Measurements from ENCODE around the gene ACAD9.
"Not testable (repeated sequence)": the region's sequence is repeated elsewhere in the genome, so short reads cannot be mapped to it uniquely, and the experiment has no call there.

ACAD9 gene

GRCh38 chr3:128879125-128879969, at the start of gene ACAD9:
Gene ACAD9, plus strand, starts transcription at chr3:128879620. Its CDS starts 72 bp downstream, at chr3:128879692.
- DNase-seq = peak; percentile 95

GRCh38 chr3:128829925-128830625, 49.3 kb upstream of the ACAD9 start:
- DNase-seq = not testable (repeated sequence)

GRCh38 chr3:128830762-128831161, 48.7 kb upstream of the ACAD9 start:
- DNase-seq = not testable (repeated sequence)

GRCh38 chr3:128832979-128833378, 46.4 kb upstream of the ACAD9 start:
- DNase-seq = not testable (repeated sequence)

- DNase-seq = no peak
These were observed 44.3 kb upstream of the ACAD9 start for GRCh38 chr3:128835096-128835495.

GRCh38 chr3:128841926-128842920, 37.2 kb upstream of the ACAD9 start:
- DNase-seq = no peak

GRCh38 chr3:128844502-128844901, 34.9 kb upstream of the ACAD9 start:
- no peak for DNase-seq

GRCh38 chr3:128845119-128845777, 34.2 kb upstream of the ACAD9 start:
- no peak for DNase-seq

- peak; percentile 85 for DNase-seq
These were observed 33.5 kb upstream of the ACAD9 start for GRCh38 chr3:128845778-128846485.

GRCh38 chr3:128846486-128846891, 32.9 kb upstream of the ACAD9 start:
- DNase-seq = no peak

- DNase-seq = no peak
These were observed 31.6 kb upstream of the ACAD9 start for GRCh38 chr3:128847666-128848370.

- DNase-seq = no peak
These were observed 30.5 kb upstream of the ACAD9 start for GRCh38 chr3:128848936-128849335.

- no peak for DNase-seq
These were observed 29.4 kb upstream of the ACAD9 start for GRCh38 chr3:128849911-128850455.

- DNase-seq = no peak
These were observed 28.9 kb upstream of the ACAD9 start for GRCh38 chr3:128850544-128850943.

- DNase-seq = no peak
These were observed 27.8 kb upstream of the ACAD9 start for GRCh38 chr3:128851601-128852000.

- DNase-seq = no peak
These were observed 25.6 kb upstream of the ACAD9 start for GRCh38 chr3:128853826-128854225.

GRCh38 chr3:128854475-128854874, 24.9 kb upstream of the ACAD9 start:
- DNase-seq = no peak

- no peak for DNase-seq
These were observed 23.9 kb upstream of the ACAD9 start for GRCh38 chr3:128855569-128855968.

GRCh38 chr3:128858167-128858566, 21.3 kb upstream of the ACAD9 start:
- DNase-seq = no peak

GRCh38 chr3:128859630-128860029, 19.8 kb upstream of the ACAD9 start:
- no peak for DNase-seq

- DNase-seq = no peak
These were observed 17.9 kb upstream of the ACAD9 start for GRCh38 chr3:128861491-128861890.
